ENCODE results near the gene REXO5.

Gene REXO5

DNA sequence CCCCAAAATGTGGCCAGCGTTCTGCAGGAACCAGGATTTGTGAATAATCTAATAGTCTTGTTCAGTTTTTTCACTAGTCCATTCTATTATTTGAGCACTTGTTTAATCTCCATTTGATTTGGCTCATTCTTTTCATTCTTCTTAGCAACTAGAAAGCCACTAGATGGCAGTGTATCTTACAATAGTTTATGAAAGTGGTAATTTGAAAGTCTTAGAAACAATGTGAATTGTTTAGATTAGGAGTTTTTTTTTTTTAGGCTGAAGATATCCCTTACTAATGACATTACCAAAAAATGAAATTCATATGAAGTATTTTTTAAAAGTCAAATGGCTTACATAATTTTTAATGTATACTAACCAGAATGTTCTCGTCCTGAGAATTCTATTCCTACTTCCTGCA, 6.7 kb upstream of the REXO5 start:
- TF ChIP-seq, protein P1, sequence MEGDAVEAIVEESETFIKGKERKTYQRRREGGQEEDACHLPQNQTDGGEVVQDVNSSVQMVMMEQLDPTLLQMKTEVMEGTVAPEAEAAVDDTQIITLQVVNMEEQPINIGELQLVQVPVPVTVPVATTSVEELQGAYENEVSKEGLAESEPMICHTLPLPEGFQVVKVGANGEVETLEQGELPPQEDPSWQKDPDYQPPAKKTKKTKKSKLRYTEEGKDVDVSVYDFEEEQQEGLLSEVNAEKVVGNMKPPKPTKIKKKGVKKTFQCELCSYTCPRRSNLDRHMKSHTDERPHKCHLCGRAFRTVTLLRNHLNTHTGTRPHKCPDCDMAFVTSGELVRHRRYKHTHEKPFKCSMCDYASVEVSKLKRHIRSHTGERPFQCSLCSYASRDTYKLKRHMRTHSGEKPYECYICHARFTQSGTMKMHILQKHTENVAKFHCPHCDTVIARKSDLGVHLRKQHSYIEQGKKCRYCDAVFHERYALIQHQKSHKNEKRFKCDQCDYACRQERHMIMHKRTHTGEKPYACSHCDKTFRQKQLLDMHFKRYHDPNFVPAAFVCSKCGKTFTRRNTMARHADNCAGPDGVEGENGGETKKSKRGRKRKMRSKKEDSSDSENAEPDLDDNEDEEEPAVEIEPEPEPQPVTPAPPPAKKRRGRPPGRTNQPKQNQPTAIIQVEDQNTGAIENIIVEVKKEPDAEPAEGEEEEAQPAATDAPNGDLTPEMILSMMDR (conservative IDR thresholded peaks at IDR 0.05; ENCODE audit: low read depth, low read length), result peak; percentile 58
- peak; percentile 65 for DNase-seq (ENCODE audit: low read depth)
- H3K4me3 ChIP-seq (ENCODE audit: low read depth, low read length), result no peak overlapping the region

DNA sequence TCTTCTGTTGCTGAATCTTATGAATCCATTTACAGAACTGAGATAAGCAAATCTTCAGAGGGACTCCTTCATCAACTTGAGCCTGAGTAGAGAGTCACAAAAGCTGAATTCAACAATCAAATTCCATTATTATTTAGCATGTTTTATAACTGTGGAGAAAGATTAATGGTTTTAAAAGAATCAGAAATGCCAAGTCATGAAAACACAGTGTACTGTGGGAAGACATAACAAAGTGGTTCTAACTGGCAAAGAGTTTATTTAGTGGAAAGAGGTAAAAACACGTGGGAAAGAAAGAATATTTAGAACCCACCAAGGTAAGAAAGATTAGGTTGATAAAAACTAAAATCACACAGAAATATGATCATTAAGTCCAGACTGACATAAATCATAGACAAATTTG, 5.0 kb upstream of the REXO5 start:
- TF ChIP-seq, protein P1 (conservative IDR thresholded peaks at IDR 0.05; ENCODE audit: low read depth, low read length), result no peak
- no peak for DNase-seq (ENCODE audit: low read depth)
- H3K4me3 ChIP-seq (ENCODE audit: low read depth, low read length), result no peak overlapping the region

- DNase-seq (ENCODE audit: low read depth), result no peak
- TF ChIP-seq, protein P1 (conservative IDR thresholded peaks at IDR 0.05; ENCODE audit: low read depth, low read length), result no peak
Measured at GRCh38 chr16:20803192-20803560, 3.2 kb upstream of the REXO5 start.

DNA sequence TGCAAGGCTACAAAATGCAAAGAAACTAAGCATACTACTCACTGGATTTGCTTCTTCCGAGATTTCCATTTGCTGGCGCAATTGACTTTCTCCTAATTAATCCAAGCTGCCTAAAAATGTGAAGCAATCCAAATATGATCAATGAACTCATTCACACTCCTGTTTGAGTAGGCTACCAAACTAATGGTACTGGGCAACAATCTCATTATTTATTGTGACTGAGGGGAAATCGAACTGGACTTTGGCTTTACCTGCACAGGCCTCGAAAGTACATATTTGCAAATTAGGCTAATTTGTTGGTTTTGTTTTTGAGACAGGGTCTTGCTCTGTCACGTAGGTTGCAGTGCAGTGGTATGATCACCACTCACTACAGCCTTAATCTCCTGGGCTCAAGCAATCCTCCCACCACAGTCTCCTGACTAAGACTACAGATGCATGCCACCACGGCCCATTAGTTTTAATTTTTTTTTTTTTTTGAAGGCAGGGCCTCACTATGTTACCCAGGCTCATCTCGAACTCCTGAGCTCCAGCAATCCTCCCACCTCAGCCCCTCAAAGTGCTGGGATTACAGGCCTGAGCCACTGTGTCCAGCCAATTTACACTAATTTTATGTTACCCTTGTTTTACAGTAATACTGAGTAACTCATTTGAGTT, 2.6 kb upstream of the REXO5 start:
- DNase-seq (ENCODE audit: low read depth), result no peak
- TF ChIP-seq, protein P1 (conservative IDR thresholded peaks at IDR 0.05; ENCODE audit: low read depth, low read length), result no peak
- H3K4me3 ChIP-seq (ENCODE audit: low read depth, low read length), result no peak overlapping the region

More at GRCh38 chr16:20803192-20803560, 3.2 kb upstream of the REXO5 start:
- H3K4me3 ChIP-seq (ENCODE audit: low read depth, low read length), result no peak overlapping the region

DNA sequence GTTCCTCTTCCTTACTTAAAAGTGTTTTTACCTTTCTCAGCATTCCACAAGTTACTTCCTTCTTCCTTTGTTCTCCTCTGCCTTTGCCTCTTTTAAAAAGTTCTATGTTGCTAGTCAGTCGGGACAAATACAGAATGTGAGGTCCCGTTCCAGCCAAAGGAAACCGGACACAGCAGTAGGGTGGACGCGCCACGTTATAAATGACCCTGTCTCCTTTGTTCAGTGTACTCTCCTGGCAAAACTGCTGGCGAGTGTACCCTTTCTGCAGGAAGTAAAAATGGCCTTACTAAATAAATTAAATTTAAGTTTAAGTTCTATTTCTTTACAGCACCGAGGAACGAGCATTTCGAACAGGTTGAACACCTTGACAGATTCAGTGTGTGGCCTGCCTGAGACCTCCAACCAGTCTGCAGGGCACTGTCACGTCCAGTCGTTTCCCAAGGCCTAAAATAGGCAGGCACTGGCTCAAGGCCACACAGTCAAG, 601 bp upstream of the REXO5 start:
- H3K4me3 ChIP-seq (ENCODE audit: low read depth, low read length), result peak overlapping the region; percentile 87

GRCh38 chr16:20807862-20808261, 1.5 kb downstream of the REXO5 start:
- no peak overlapping the region for H3K4me3 ChIP-seq (ENCODE audit: low read depth, low read length)
- DNase-seq (ENCODE audit: low read depth), result no peak
- TF ChIP-seq, protein P1 (conservative IDR thresholded peaks at IDR 0.05; ENCODE audit: low read depth, low read length), result no peak

More for the DNA sequence above, 601 bp upstream of the REXO5 start:
- peak; percentile 5 for DNase-seq (ENCODE audit: low read depth)

- no peak for DNase-seq (ENCODE audit: low read depth)
- H3K4me3 ChIP-seq (ENCODE audit: low read depth, low read length), result no peak overlapping the region
- TF ChIP-seq, protein P1 (conservative IDR thresholded peaks at IDR 0.05; ENCODE audit: low read depth, low read length), result no peak
Measured at GRCh38 chr16:20811889-20812439, 5.6 kb downstream of the REXO5 start.
